PC-3 (cell line): Measurements from ENCODE around the gene BIRC6. TPM values are rescaled to one million over a fixed set of nuclear protein-coding genes. Genes with fewer than 3 reads are reported as not detected.

ENCODE experiments used
- ATAC-seq: fragments of 200-7000 bp; cut with Tn5 transposase; 2 replicates; pipeline ENCODE4 v1.9.1; 2020; ENCODE audit warnings: mild to moderate bottlenecking, moderate library complexity
- BruUV-seq: library from RNA; stranded (reverse); fragments of 400-500 nt; replicated peaks from 2 replicates; lab custom pipeline; 2021; lab: Mats Ljungman, UMichigan
- CTCF ChIA-PET: fragments of 300-600 bp; sonication (Branson Sonifier 250); formaldehyde crosslinking; loops from one replicate; lab custom pipeline; 2022; ENCODE audit warnings: antibody characterized with exemption; lab: Charles Lee
- POLR2A ChIA-PET: fragments of 300-600 bp; sonication (Branson Sonifier 250); formaldehyde crosslinking; loops from one replicate; lab custom pipeline; 2022; ENCODE audit warnings: antibody characterized with exemption; ENCODE audit not compliant: unreplicated experiment; lab: Charles Lee
- DNase-seq: peaks from one replicate; pipeline ENCODE4 v3.0.0-alpha.2; 2015
- H2AFZ ChIP-seq: fragments of 300-600 bp; sonication (generic); 2 replicates; pipeline ENCODE4 v1.6.0; 2016; ENCODE audit warnings: antibody characterized with exemption, low read length
- H3F3A ChIP-seq: fragments of 300-600 bp; sonication (generic); one replicate; pipeline ENCODE4 v1.6.0; 2017; ENCODE audit warnings: antibody characterized with exemption, low read length, control low read depth, mild to moderate bottlenecking; ENCODE audit not compliant: unreplicated experiment
- H3K27ac ChIP-seq: fragments of 300-600 bp; sonication (generic); 2 replicates; pipeline ENCODE4 v1.5.1; 2016; ENCODE audit warnings: mild to moderate bottlenecking, low read length
- H3K27me3 ChIP-seq: fragments of 300-600 bp; sonication (generic); 2 replicates; pipeline ENCODE4 v1.6.1; 2016; ENCODE audit warnings: low read length, mixed read lengths
- H3K36me3 ChIP-seq: fragments of 300-600 bp; sonication (generic); 2 replicates; pipeline ENCODE4 v1.6.1; 2016; ENCODE audit warnings: low read depth, mixed run types, low read length, mixed read lengths
- H3K4me1 ChIP-seq: fragments of 300-600 bp; sonication (generic); 2 replicates; pipeline ENCODE4 v1.5.1; 2016; ENCODE audit warnings: low read length; ENCODE audit not compliant: insufficient read depth
- H3K4me2 ChIP-seq: fragments of 300-600 bp; sonication (generic); 2 replicates; pipeline ENCODE4 v1.6.0; 2016; ENCODE audit warnings: low read length
- H3K4me3 ChIP-seq: fragments of 300-600 bp; sonication (generic); 2 replicates; pipeline ENCODE4 v1.5.1; 2016; ENCODE audit warnings: mild to moderate bottlenecking, low read length, mixed read lengths
- H3K79me2 ChIP-seq: fragments of 300-600 bp; sonication (generic); 2 replicates; pipeline ENCODE4 v1.6.1; 2017; ENCODE audit warnings: low read length, mixed read lengths
- H3K9ac ChIP-seq: fragments of 300-600 bp; sonication (generic); 2 replicates; pipeline ENCODE4 v1.6.0; 2016; ENCODE audit warnings: mild to moderate bottlenecking, low read length
- H3K9me2 ChIP-seq: fragments of 300-600 bp; sonication (generic); replicated peaks from 2 replicates; pipeline ENCODE4 v1.6.1; 2016; ENCODE audit warnings: mixed run types, low read length, mixed read lengths
- H3K9me3 ChIP-seq: fragments of 300-600 bp; sonication (generic); 2 replicates; pipeline ENCODE4 v1.6.1; 2016; ENCODE audit warnings: low read length, mixed read lengths
- H4K20me1 ChIP-seq: fragments of 300-600 bp; sonication (generic); 2 replicates; pipeline ENCODE4 v1.6.1; 2016; ENCODE audit warnings: low read length, mixed read lengths
- EZH2 ChIP-seq: fragments of 300-600 bp; sonication (generic); IDR thresholded peaks from one replicate; pipeline ENCODE4 v1.6.1; 2017; ENCODE audit warnings: antibody characterized with exemption, mild to moderate bottlenecking, low read length; ENCODE audit not compliant: unreplicated experiment
- EZH2phosphoT487 ChIP-seq: fragments of 300-600 bp; sonication (generic); IDR thresholded peaks from 2 replicates; pipeline ENCODE4 v1.6.1; 2018; ENCODE audit warnings: mild to moderate bottlenecking, antibody characterized with exemption, low read length, borderline replicate concordance
- intact Hi-C: fragments of 100-400 bp; cut with micrococcal nuclease; formaldehyde crosslinking; loops from 2 replicates; pipeline ENCODE4 v1.9.0; 2023
- total RNA-seq: library from RNA; depleted of rRNA; stranded (reverse); fragments of >200 nt; gene quantifications from 2 replicates; pipeline ENCODE4 v1.2.3, GENCODE V29; 2014
- TF ChIP-seq, protein P1 (sequence below): fragments of 300-600 bp; sonication (generic); conservative IDR thresholded peaks from 2 replicates; pipeline ENCODE4 v1.5.1; 2017; ENCODE audit warnings: antibody characterized with exemption, low read depth, mild to moderate bottlenecking, low read length

The BIRC6 gene
- total RNA-seq, 1 experiment from 2014 or later: 74.7 TPM

DNA sequence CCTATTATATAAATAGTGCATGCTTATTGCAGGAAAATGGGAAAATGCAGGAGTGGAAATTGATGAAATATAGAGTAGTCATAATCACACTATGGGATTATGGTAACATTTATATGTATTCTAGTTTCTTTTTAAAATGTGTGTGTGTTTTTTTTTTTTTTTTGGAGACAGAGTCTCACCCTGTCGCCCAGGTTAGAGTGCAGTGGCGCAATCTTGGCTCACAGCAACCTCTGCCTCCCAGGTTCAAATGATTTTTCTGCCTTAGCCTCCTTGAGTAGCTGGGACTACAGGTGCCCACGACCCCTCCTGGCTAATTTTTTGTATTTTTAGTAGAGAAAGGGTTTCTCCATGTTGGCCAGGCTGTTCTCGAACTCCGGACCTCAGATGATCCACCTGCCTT lies 47.0 kb downstream of the BIRC6 start:
- Histone ChIP-seq H3K9ac (no peak overlapping the region), H3K9me2 (no peaks in the 10 kb centered on the region), H3K4me2 (no peak overlapping the region), H3K4me1 (no peaks in the 10 kb centered on the region), H3F3A (no peaks in the 10 kb centered on the region), H3K27me3 (no peaks in the 10 kb centered on the region), H4K20me1 (no peaks in the 10 kb centered on the region), H3K79me2 (no peaks in the 10 kb centered on the region), H2AFZ (no peak overlapping the region), H3K4me3 (no peak overlapping the region), H3K9me3 (no peaks in the 10 kb centered on the region), H3K27ac (no peak overlapping the region), H3K36me3 (peaks cover 35% of the 10 kb centered on the region)
- POLR2A ChIA-PET: no interaction called here
- intact Hi-C loops: no loop called here
- ATAC-seq: no peak; the same call in 1 of the 2 replicates
- no TSS peak for BruUV-seq
- CTCF ChIA-PET: no interaction called here
- TF ChIP-seq EZH2phosphoT487 (no peak), EZH2 (no peak)
- TF ChIP-seq, protein P1, sequence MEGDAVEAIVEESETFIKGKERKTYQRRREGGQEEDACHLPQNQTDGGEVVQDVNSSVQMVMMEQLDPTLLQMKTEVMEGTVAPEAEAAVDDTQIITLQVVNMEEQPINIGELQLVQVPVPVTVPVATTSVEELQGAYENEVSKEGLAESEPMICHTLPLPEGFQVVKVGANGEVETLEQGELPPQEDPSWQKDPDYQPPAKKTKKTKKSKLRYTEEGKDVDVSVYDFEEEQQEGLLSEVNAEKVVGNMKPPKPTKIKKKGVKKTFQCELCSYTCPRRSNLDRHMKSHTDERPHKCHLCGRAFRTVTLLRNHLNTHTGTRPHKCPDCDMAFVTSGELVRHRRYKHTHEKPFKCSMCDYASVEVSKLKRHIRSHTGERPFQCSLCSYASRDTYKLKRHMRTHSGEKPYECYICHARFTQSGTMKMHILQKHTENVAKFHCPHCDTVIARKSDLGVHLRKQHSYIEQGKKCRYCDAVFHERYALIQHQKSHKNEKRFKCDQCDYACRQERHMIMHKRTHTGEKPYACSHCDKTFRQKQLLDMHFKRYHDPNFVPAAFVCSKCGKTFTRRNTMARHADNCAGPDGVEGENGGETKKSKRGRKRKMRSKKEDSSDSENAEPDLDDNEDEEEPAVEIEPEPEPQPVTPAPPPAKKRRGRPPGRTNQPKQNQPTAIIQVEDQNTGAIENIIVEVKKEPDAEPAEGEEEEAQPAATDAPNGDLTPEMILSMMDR: no peak
- no peak for DNase-seq

DNA sequence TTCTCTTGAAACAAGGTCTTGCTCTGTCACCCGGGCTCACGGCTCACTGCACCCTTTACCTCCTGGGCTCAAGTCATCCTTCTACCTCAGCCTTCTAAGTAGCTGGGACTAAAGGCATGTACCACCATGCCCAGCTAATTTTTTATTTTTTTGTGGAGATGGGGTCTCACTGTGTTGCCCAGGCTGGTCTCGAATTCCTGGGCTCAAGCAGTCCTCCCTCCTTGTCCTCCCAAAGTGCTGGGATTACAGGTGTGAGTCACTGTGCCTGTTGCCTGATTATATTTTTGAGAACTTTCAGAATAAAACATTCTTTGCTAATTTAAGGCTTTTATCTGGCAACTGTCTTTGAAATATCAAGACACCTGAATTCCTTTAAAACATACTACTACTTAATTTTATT lies 47.9 kb downstream of the BIRC6 start:
- TF ChIP-seq, protein P1: no peak
- TF ChIP-seq EZH2phosphoT487: no peak
- TF ChIP-seq EZH2: no peak
- Histone ChIP-seq H3K36me3 (peaks cover 35% of the 10 kb centered on the region), H3K9me2 (no peaks in the 10 kb centered on the region), H3K79me2 (no peaks in the 10 kb centered on the region), H3K27ac (no peak overlapping the region), H3F3A (no peaks in the 10 kb centered on the region), H3K4me3 (no peak overlapping the region), H3K4me1 (no peaks in the 10 kb centered on the region), H3K9ac (no peak overlapping the region), H2AFZ (no peak overlapping the region), H3K4me2 (no peak overlapping the region), H3K9me3 (no peaks in the 10 kb centered on the region), H4K20me1 (no peaks in the 10 kb centered on the region), H3K27me3 (no peaks in the 10 kb centered on the region)
- no TSS peak for BruUV-seq
- intact Hi-C loops: no loop called here
- POLR2A ChIA-PET: no interaction called here
- CTCF ChIA-PET: no interaction called here
- no peak for DNase-seq
- ATAC-seq: no peak

DNA sequence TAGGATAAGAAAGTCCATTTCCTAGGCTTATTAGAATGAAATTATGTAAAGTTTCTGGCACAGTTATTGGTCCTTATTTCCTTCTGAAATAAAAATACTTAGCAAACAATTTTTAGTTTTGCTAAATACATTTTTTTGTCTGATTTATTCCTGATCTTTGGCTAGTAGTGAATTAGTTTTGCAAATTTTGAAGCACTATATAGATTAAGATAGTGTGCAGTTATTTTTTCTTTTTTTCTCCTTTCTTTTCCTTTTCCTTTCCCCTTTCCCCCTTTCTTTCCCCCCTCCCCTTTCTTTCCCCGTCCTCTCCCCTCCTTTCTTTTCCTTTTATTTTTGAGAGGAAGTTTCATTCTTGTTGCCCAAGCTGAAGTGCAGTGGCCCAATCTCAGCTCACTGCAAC lies 59.7 kb downstream of the BIRC6 start:
- no peak overlapping the region for H3K4me3 ChIP-seq
- H3K9ac ChIP-seq: no peak overlapping the region
- H3K9me3 ChIP-seq: no peaks in the 10 kb centered on the region
- DNase-seq (no peak), ATAC-seq (no peak)
- intact Hi-C loops: no loop called here
- peaks cover 37% of the 10 kb centered on the region for H3K36me3 ChIP-seq
- no peaks in the 10 kb centered on the region for H4K20me1 ChIP-seq
- H3K27ac ChIP-seq: no peak overlapping the region
- peaks cover 56% of the 10 kb centered on the region for H3K79me2 ChIP-seq
- TF ChIP-seq, protein P1: no peak
- no peak for TF ChIP-seq EZH2phosphoT487
- TF ChIP-seq EZH2: no peak
- H3K9me2 ChIP-seq: no peaks in the 10 kb centered on the region
- no peak overlapping the region for H3K4me2 ChIP-seq
- H3F3A ChIP-seq: no peaks in the 10 kb centered on the region
- H3K4me1 ChIP-seq: no peaks in the 10 kb centered on the region
- POLR2A ChIA-PET: interaction anchor here (0.6 kb wide), 1 partner anchor 188 kb away, joined by 4 read pairs; no protein-coding TSS in a partner anchor
- no peak overlapping the region for H2AFZ ChIP-seq
- BruUV-seq: no TSS peak
- CTCF ChIA-PET: no interaction called here
- no peaks in the 10 kb centered on the region for H3K27me3 ChIP-seq
